MM.1S (cell line): Measurements from ENCODE around the gene GPR179.

Experiments
- DNase-seq: peaks from one replicate; pipeline ENCODE4 v3.0.0-alpha.2; 2015
- H2AFZ ChIP-seq: fragments of 300-600 bp; sonication (generic); 2 replicates; pipeline ENCODE4 v1.6.0; 2016; ENCODE audit warnings: antibody characterized with exemption, low read length
- H3F3A ChIP-seq: fragments of 300-600 bp; sonication (generic); 2 replicates; pipeline ENCODE4 v1.6.1; 2016; ENCODE audit warnings: mild to moderate bottlenecking, antibody characterized with exemption, low read length, moderate library complexity, mixed read lengths; ENCODE audit not compliant: insufficient read depth
- H3K27ac ChIP-seq: fragments of 300-600 bp; sonication (generic); 2 replicates; pipeline ENCODE4 v1.5.1; 2016; ENCODE audit warnings: mild to moderate bottlenecking, low read length
- H3K27me3 ChIP-seq: fragments of 300-600 bp; sonication (generic); replicated peaks from 2 replicates; pipeline ENCODE4 v1.6.0; 2016; ENCODE audit warnings: low read length; ENCODE audit not compliant: insufficient read depth
- H3K36me3 ChIP-seq: fragments of 300-600 bp; sonication (generic); replicated peaks from 2 replicates; pipeline ENCODE4 v1.6.1; 2016; ENCODE audit warnings: mild to moderate bottlenecking, low read length, mixed read lengths; ENCODE audit not compliant: insufficient read depth
- H3K4me1 ChIP-seq: fragments of 300-600 bp; sonication (generic); 2 replicates; pipeline ENCODE4 v1.6.1; 2016; ENCODE audit warnings: low read length, mixed read lengths
- H3K4me2 ChIP-seq: fragments of 300-600 bp; sonication (generic); 2 replicates; pipeline ENCODE4 v1.6.0; 2016; ENCODE audit warnings: low read depth, low read length
- H3K4me3 ChIP-seq: fragments of 300-600 bp; sonication (generic); 2 replicates; pipeline ENCODE4 v1.5.1; 2016; ENCODE audit warnings: low read length, mixed read lengths
- H3K79me2 ChIP-seq: fragments of 300-600 bp; sonication (generic); 2 replicates; pipeline ENCODE4 v1.6.1; 2016; ENCODE audit warnings: mixed run types, low read length, mixed read lengths
- H3K9ac ChIP-seq: fragments of 300-600 bp; sonication (generic); 2 replicates; pipeline ENCODE4 v1.6.1; 2016; ENCODE audit warnings: low read length, mixed read lengths
- H3K9me2 ChIP-seq: fragments of 300-600 bp; sonication (generic); replicated peaks from 2 replicates; pipeline ENCODE4 v1.6.1; 2016; ENCODE audit warnings: mild to moderate bottlenecking, low read length, mixed read lengths; ENCODE audit not compliant: insufficient read depth
- H3K9me3 ChIP-seq: fragments of 300-600 bp; sonication (generic); replicated peaks from 2 replicates; pipeline ENCODE4 v1.6.1; 2016; ENCODE audit warnings: mild to moderate bottlenecking, low read length, mixed read lengths; ENCODE audit not compliant: insufficient read depth
- H4K20me1 ChIP-seq: fragments of 300-600 bp; sonication (generic); 2 replicates; pipeline ENCODE4 v1.6.1; 2016; ENCODE audit warnings: mild to moderate bottlenecking, low read length, moderate library complexity, mixed read lengths; ENCODE audit not compliant: insufficient read depth
- CTCF ChIP-seq: fragments of 300-600 bp; sonication (generic); IDR thresholded peaks from 2 replicates; pipeline ENCODE4 v1.5.1; 2016; ENCODE audit warnings: antibody characterized with exemption, low read length, mixed read lengths
- EZH2 ChIP-seq: fragments of 300-600 bp; sonication (generic); optimal IDR thresholded peaks from 2 replicates; pipeline ENCODE3; 2017; ENCODE audit warnings: low read depth, mild to moderate bottlenecking, antibody characterized with exemption, low read length, mixed read lengths
- EZH2phosphoT487 ChIP-seq: fragments of 300-600 bp; sonication (generic); IDR thresholded peaks from 2 replicates; pipeline ENCODE4 v1.6.1; 2018; ENCODE audit warnings: antibody characterized with exemption, low read length

The GPR179 gene

GRCh38 chr17:38361694-38362465 lies 18.1 kb upstream of the GPR179 start:
- H3K4me2 ChIP-seq, result no peak overlapping the region

GRCh38 chr17:38358586-38359513 lies 15.1 kb upstream of the GPR179 start:
- H3K79me2 ChIP-seq, result no peaks in the 10 kb centered on the region
- no peaks in the 10 kb centered on the region for H3K4me1 ChIP-seq
- no peak for TF ChIP-seq CTCF
- no peak for TF ChIP-seq EZH2phosphoT487
- no peak for TF ChIP-seq EZH2
- H4K20me1 ChIP-seq, result no peaks in the 10 kb centered on the region
- no peak overlapping the region for H3K9ac ChIP-seq
- no peaks in the 10 kb centered on the region for H3K27me3 ChIP-seq
- H3K4me2 ChIP-seq, result no peak overlapping the region
- no peak for DNase-seq
- H3K9me3 ChIP-seq, result no peaks in the 10 kb centered on the region
- H3K4me3 ChIP-seq, result no peak overlapping the region
- no peaks in the 10 kb centered on the region for H3F3A ChIP-seq
- H2AFZ ChIP-seq, result no peak overlapping the region
- H3K36me3 ChIP-seq, result no peaks in the 10 kb centered on the region
- no peaks in the 10 kb centered on the region for H3K9me2 ChIP-seq
- H3K27ac ChIP-seq, result no peak overlapping the region

More at GRCh38 chr17:38361694-38362465, 18.1 kb upstream of the GPR179 start:
- H3K4me3 ChIP-seq, result no peak overlapping the region
- DNase-seq, result no peak
- H3K36me3 ChIP-seq, result no peaks in the 10 kb centered on the region
- no peaks in the 10 kb centered on the region for H4K20me1 ChIP-seq
- H3K4me1 ChIP-seq, result no peaks in the 10 kb centered on the region
- H3K9ac ChIP-seq, result no peak overlapping the region
- H3K27me3 ChIP-seq, result no peaks in the 10 kb centered on the region
- H3K27ac ChIP-seq, result no peak overlapping the region
- H3K79me2 ChIP-seq, result no peaks in the 10 kb centered on the region
- no peak for TF ChIP-seq CTCF
- TF ChIP-seq EZH2phosphoT487, result no peak
- TF ChIP-seq EZH2, result no peak
- no peaks in the 10 kb centered on the region for H3F3A ChIP-seq
- H2AFZ ChIP-seq, result no peak overlapping the region
- no peaks in the 10 kb centered on the region for H3K9me3 ChIP-seq
- H3K9me2 ChIP-seq, result no peaks in the 10 kb centered on the region

GRCh38 chr17:38357486-38358123 lies 13.8 kb upstream of the GPR179 start:
- H3K4me2 ChIP-seq, result no peak overlapping the region
- H2AFZ ChIP-seq, result no peak overlapping the region
- no peak overlapping the region for H3K4me3 ChIP-seq
- no peak overlapping the region for H3K9ac ChIP-seq
- no peaks in the 10 kb centered on the region for H3K79me2 ChIP-seq
- H3K27ac ChIP-seq, result no peak overlapping the region
- H3F3A ChIP-seq, result no peaks in the 10 kb centered on the region
- no peak for DNase-seq
- H3K9me3 ChIP-seq, result no peaks in the 10 kb centered on the region
- H3K4me1 ChIP-seq, result peaks cover 4% of the 10 kb centered on the region; the same call in 1 of the 2 replicates
- no peaks in the 10 kb centered on the region for H3K9me2 ChIP-seq
- H4K20me1 ChIP-seq, result no peaks in the 10 kb centered on the region
- no peaks in the 10 kb centered on the region for H3K36me3 ChIP-seq
- no peak for TF ChIP-seq EZH2
- no peak for TF ChIP-seq CTCF
- no peak for TF ChIP-seq EZH2phosphoT487
- no peaks in the 10 kb centered on the region for H3K27me3 ChIP-seq
